Activated CD4-positive, alpha-beta T cell treated with anti-CD3 and anti-CD28 coated beads, Interleukin-10, Interleukin-2, amounts not matched to agents 100 ng/mL and 50 ng/mL, durations not matched to agents 16 hours and 8 hours (primary cell): Measurements from ENCODE around the gene FAM78B.

Source experiments
- DNase-seq: peaks from one replicate; pipeline ENCODE4 v3.0.0-alpha.2; 2020

Gene FAM78B, protein sequence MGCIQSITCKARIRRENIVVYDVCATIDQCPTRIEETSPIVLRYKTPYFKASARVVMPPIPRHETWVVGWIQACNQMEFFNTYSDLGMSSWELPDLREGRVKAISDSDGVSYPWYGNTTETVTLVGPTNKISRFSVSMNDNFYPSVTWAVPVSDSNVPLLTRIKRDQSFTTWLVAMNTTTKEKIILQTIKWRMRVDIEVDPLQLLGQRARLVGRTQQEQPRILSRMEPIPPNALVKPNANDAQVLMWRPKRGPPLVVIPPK

DNA sequence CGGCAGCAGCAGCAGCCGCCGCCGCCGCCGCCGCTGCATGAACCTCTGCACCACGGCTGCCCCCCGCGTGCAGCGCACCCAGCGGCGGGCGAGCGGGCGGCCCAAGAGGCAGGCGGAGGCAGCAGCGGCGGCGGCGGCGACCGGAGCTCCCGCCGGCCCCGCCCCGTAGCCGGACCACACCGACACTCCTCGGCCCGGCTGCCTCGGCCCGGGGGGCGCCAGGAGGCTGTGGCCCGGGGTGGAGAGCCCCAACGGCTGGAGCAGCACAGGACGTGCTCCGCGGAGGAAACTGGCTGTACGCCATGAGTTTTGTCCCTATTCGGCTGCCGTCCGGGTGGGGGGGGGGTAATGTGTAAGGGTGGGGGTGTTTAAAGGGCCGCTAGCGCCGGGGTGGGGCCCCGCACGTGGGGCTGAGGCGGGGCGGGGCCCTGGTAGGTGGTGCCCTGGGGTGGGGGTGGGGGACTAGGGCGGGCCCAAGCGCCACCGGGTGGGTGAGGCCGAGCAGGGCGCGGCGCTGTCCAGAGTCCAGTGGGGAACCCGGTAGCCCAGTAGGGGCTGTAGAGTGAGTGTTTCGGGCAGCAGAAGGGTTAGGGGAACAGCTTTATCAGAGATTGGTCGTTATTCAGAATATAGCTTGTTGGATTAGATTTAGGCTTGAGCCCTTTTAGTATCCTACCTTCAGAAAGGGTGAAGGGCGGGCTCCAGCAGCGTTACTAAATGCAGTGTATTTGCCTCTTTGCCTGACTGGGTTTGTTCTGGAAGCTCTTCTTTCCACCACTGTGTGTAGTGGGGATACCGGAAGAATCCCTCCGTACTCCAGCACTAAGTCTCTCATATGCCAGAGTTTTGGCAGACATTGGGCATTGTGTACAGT lies at the start of gene FAM78B:
Gene FAM78B (minus strand): TSS at position 304 of the 874 bp plus-strand sequence. CDS start 753 bp downstream, outside the sequence.
- DNase-seq = peak; percentile 72

DNA sequence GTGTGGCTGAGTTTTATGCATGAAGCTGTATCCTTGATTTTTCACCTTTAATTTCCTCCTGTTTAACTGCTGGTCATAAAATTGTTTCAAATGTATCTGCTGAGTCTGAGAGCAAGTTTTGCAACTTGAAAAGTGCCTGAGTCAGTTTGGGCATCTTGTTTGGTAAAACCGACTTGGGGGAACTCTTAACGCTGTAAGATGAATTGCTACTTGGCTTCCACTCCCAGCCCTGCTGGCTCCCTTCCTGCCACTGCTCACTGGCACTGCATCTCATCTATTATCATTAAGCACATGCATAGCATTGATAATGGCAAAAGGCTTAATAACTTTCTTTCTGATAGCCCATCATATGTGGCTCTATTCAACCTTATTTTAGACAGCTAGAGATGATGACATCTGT lies 35.7 kb upstream of the FAM78B start:
- no peak for DNase-seq

DNA sequence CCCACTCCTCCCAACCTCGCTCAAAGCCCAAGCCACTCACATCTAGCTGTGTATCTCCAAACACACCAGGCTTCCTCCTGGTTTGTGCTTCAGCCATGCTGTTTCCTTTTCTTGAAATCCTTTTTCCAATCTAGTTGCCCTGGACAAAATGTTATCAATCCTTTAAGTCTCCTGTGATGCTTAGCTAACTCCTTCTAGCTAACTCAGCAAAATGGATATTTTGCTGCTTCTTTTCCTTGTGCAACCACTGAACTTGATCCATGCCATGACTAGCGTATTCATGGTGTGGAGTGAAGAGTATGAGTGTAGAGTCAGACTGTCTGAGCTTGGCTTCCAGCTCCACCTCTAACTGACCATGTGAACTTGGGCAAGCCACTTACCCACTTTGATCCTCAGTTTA lies 33.9 kb upstream of the FAM78B start:
- DNase-seq = no peak

- DNase-seq = no peak
These were observed 30.8 kb upstream of the FAM78B start for GRCh38 chr1:166197597-166197996.

GRCh38 chr1:166197141-166197540 lies 30.3 kb upstream of the FAM78B start:
- no peak for DNase-seq

GRCh38 chr1:166193057-166193698 lies 26.4 kb upstream of the FAM78B start:
- DNase-seq = no peak

GRCh38 chr1:166190400-166190799 lies 23.6 kb upstream of the FAM78B start:
- DNase-seq = no peak

DNA sequence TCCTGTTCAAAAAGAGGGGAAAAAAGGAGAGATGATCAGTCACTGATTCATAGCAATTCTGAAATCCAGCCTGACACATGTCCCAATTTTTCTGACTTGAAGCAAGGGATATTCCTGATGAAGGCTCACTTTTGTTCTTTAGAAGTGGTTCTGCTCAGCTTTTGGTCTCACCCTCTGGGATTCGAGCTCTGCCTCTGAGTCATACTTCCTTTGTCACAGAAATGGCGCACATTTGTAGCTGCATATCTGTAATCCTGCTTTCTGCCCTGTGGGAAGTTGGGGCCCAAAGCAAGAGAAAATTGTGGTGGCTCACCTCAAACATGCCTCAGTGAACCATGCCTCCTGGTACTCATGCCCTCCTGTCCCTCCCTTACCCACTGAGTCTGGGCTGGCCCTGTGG lies 22.3 kb upstream of the FAM78B start:
- no peak for DNase-seq

DNA sequence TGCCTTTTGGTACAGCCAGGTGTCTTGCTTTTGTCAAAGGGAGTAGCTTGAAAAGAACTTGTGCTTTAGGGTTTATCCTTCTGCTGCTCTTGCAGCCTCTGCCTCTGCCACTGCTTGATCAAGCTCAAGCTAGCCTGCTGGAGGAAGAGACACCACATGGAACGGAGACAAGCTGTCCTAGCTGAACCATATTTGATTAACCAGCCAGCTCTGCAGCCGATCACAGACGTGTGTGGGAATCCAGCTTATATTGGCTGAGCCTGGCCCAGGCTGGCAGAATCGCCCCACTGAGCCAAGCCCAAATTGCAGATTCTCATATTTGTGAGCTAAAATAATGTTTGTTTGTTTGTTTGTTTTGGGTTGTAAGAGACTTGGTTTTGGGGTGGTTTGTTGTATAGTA lies 18.7 kb upstream of the FAM78B start:
- no peak for DNase-seq

- no peak for DNase-seq
These were observed 18.1 kb upstream of the FAM78B start for GRCh38 chr1:166184897-166185296.

GRCh38 chr1:166184012-166184411 lies 17.2 kb upstream of the FAM78B start:
- no peak for DNase-seq

- no peak for DNase-seq
These were observed 15.5 kb upstream of the FAM78B start for GRCh38 chr1:166182281-166182680.

- DNase-seq = peak; percentile 13
These were observed 9.6 kb upstream of the FAM78B start for GRCh38 chr1:166176416-166176815.

DNA sequence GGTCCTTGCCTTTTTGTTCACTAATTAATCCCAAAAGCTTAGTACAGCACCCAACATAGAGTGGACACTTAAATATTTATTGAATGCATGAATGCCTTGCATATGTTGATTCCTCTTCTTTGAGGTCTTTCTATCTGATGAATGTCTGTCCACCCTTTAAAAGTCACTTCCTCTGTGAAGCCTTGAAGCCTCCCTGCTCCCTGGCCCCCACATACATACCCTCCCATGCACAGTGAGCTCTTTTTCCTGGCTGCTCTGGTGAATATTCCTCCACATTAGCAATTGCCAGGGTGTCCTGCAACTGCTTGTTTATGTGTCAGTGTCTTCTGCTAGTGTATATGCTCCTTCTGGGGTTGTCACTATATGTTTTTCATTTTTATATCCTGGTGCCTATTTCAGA lies 8.2 kb upstream of the FAM78B start:
- DNase-seq = no peak

DNA sequence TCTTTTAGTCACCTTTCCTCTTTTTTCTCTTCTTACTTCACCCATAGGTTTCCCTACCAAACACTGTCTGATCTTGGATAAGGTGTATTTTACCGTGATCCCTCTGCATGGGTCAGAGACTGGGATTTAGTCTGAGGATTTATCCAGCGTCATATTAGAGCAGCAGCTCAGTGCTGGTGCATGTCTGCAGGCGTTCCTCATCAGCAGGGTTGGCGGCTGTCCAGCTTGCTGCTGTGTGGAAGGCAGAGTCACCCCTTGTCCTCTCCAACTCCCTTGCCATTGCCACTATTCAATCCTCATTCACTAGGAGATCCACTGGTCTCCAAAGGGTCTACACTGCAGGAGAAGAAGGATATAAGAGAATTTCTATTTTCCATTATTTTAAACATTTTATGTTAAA lies 7.3 kb upstream of the FAM78B start:
- no peak for DNase-seq

GRCh38 chr1:166172106-166172505 lies 5.3 kb upstream of the FAM78B start:
- DNase-seq = no peak

GRCh38 chr1:166170726-166171125 lies 3.9 kb upstream of the FAM78B start:
- peak; percentile 21 for DNase-seq

GRCh38 chr1:166170075-166170474 lies 3.3 kb upstream of the FAM78B start:
- peak; percentile 23 for DNase-seq

DNA sequence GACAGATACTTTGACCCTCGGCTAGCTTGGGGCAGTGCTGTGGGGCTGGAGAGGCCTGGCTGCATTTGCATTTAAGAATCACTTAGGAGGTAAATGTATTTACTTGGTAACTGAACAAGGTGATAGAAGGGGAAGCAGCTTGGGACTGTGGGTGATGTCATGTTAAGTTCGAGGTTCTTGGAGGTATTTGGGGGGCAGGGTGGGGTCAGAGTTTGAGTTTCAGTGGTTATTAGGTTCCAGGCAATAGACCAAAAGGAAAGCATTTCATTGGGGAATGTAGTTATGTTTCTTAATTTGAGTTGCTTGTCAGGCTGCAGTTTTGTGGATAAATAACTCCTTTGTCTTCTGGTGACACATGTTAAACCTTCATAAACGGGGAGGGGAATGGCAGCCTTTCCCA lies 2.4 kb upstream of the FAM78B start:
- no peak for DNase-seq

DNA sequence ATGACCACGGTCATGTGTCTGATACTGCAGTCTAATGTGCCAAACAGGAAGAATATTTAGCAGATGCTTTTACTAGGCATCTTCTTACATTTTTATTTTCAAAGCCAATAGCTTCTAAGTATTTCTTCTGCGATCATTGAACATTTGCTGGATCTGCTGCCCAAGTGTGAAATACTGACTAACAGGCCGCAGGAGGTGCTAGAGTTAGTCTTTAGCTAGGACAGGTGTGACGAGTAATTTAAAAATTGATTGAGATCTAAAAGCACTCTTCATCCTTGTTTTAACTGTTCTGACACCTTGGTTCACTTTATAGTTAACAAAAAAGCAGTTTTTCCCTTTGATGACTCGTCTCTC lies 748 bp upstream of the FAM78B start:
- DNase-seq = peak; percentile 10

GRCh38 chr1:166166329-166166697 lies 488 bp downstream of the FAM78B start:
- DNase-seq = no peak

GRCh38 chr1:166165661-166166328 lies 1.0 kb downstream of the FAM78B start:
- DNase-seq = no peak

DNA sequence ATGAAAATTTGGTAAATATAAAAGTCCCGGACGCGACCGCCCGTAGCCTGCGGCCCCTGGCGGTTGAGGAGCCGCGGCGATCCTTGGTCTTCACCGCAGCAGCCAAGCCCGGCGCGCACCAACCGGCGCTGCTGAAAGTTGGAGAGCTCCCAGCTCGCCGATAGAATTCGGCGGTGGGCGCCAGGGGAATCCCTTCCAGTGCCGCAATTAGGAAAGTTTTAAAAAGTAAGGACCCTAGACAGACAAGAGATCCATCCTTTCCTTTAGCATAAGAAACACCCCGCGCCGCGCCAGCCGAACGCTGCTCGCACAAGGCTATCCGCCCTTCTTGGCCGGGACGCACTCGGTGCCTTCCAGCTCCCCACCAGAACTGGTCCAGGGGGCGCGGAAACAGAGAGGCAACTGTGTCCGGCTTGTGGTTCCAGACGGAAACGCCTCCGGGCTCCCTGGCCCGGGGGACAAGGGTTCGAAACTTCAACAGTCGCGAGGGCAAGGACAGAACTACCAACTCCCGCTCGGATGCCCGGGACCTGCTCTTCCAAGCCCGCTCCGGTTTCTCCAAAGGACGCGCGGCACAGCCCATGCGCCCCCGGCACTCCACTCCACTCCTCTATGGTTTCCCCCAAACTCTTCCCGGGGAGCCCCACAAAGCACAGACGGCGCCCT lies 1.7 kb downstream of the FAM78B start:
- peak; percentile 29 for DNase-seq
